ENCODE data around the gene SERINC5. TPM values are rescaled to one million over a fixed set of nuclear protein-coding genes. Genes with fewer than 3 reads are reported as not detected.

SERINC5 gene
- total and polyA plus RNA-seq, 2 experiments from 2014 or later, result 5.4 to 11.7 TPM

- Histone ChIP-seq H3K9me2 (ENCODE audit: insufficient read depth) (no peaks in the 10 kb centered on the region), H3K27me3 (replicated peaks; ENCODE audit: insufficient read depth) (no peaks in the 10 kb centered on the region), H2AFZ (no peak overlapping the region), H4K20me1 (ENCODE audit: insufficient read depth) (no peaks in the 10 kb centered on the region), H3F3A (ENCODE audit: insufficient read depth) (peaks cover 7% of the 10 kb centered on the region; the same call in 1 of the 2 replicates), H3K4me1 (ENCODE audit: insufficient read depth) (no peaks in the 10 kb centered on the region; the same call in 1 of the 2 replicates), H3K79me2 (ENCODE audit: insufficient read depth) (peaks cover 5% of the 10 kb centered on the region; the same call in 1 of the 2 replicates), H3K4me3 (no peak overlapping the region), H3K4me2 (ENCODE audit: unreplicated experiment) (no peak overlapping the region), H3K36me3 (ENCODE audit: low read depth) (no peaks in the 10 kb centered on the region), H3K9ac (no peak overlapping the region), H3K9me3 (ENCODE audit: low read depth) (no peaks in the 10 kb centered on the region), H3K27ac (no peak overlapping the region)
- WGBS, 2 experiments (ENCODE audit: low coverage in 1 of 2, low lambda C conversion rate in 2 of 2, missing lambda C conversion rate in 2 of 2), result 79 to 80% methylated on average over 6 of the region's 6 CpGs
- TF ChIP-seq EZH2 (IDR thresholded peaks at IDR 0.05; ENCODE audit: insufficient read depth, poor library complexity, severe bottlenecking) (no peak), EZH2phosphoT487 (IDR thresholded peaks at IDR 0.05; ENCODE audit: insufficient read depth, low read depth) (no peak)
- DNase-seq, result no peak
- in situ Hi-C loops (cut with MboI), result no loop called here
These were observed 3.8 kb upstream of the SERINC5 start for GRCh38 chr5:80259511-80260203.

- Histone ChIP-seq H3K4me3 (peak overlapping the region; percentile 84), H3K4me1 (ENCODE audit: insufficient read depth) (peaks cover 7% of the 10 kb centered on the region), H4K20me1 (ENCODE audit: insufficient read depth) (no peaks in the 10 kb centered on the region), H3K4me2 (ENCODE audit: unreplicated experiment) (peak overlapping the region; percentile 86), H3K79me2 (ENCODE audit: insufficient read depth) (peaks cover 47% of the 10 kb centered on the region), H2AFZ (peak overlapping the region; percentile 92), H3K9ac (peak overlapping the region; percentile 89), H3K36me3 (ENCODE audit: low read depth) (no peaks in the 10 kb centered on the region), H3K27ac (peak overlapping the region; percentile 85), H3K27me3 (replicated peaks; ENCODE audit: insufficient read depth) (no peaks in the 10 kb centered on the region), H3F3A (ENCODE audit: insufficient read depth) (peaks cover 14% of the 10 kb centered on the region; the same call in 1 of the 2 replicates), H3K9me3 (ENCODE audit: low read depth) (no peaks in the 10 kb centered on the region), H3K9me2 (ENCODE audit: insufficient read depth) (no peaks in the 10 kb centered on the region)
- in situ Hi-C loops (cut with MboI), result no loop called here
- peak; percentile 87 for DNase-seq
- TF ChIP-seq EZH2 (IDR thresholded peaks at IDR 0.05; ENCODE audit: insufficient read depth, poor library complexity, severe bottlenecking) (no peak), EZH2phosphoT487 (IDR thresholded peaks at IDR 0.05; ENCODE audit: insufficient read depth, low read depth) (no peak)
- 0% methylated on average over 16 to 26 of the region's 37 CpGs for WGBS, 2 experiments (ENCODE audit: low coverage in 1 of 2, low lambda C conversion rate in 2 of 2, missing lambda C conversion rate in 2 of 2)
These were observed 427 bp downstream of the SERINC5 start for GRCh38 chr5:80255431-80255810.

DNA sequence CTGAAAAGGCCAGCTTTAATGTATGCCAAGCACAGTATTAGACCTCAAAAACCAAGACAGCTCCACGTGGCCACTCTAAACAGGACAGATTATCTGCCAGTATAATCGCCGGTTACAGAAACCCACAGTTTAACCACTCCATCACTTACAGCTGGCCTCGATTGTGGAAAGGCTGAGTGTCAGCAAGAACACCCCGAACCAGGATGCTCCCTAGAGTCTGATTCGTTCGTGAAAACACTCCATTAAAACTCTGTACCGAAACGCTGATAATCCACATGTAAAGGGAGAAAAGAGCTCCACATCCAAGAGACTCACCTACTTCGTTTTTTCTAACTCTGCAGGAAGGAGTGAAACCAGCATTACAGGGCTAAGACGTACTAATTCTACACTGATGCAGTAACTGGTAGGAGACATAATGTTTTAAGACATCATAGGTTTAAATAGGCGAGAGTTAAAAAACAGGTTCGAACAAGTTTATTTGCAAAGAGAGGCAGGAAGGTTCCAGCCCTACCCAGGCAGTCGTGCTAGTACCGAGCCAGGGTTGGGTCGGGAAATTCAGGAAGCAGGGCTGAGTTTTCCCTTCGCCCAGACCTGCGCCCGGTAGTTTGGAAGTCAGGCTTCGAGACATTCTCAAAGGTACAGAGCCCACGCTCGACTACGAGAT lies 949 bp downstream of the SERINC5 start:
- no peak for TF ChIP-seq EZH2 (IDR thresholded peaks at IDR 0.05; ENCODE audit: insufficient read depth, poor library complexity, severe bottlenecking)
- no peak for TF ChIP-seq EZH2phosphoT487 (IDR thresholded peaks at IDR 0.05; ENCODE audit: insufficient read depth, low read depth)
- in situ Hi-C loops (cut with MboI), result no loop called here
- H3K36me3 ChIP-seq (ENCODE audit: low read depth), result no peaks in the 10 kb centered on the region
- H2AFZ ChIP-seq, result peak overlapping the region; percentile 92
- peak overlapping the region; percentile 85 for H3K27ac ChIP-seq
- H3K4me3 ChIP-seq, result peak overlapping the region; percentile 84
- H3K9ac ChIP-seq, result peak overlapping the region; percentile 89
- peaks cover 53% of the 10 kb centered on the region for H3K79me2 ChIP-seq (ENCODE audit: insufficient read depth)
- peaks cover 7% of the 10 kb centered on the region for H3K4me1 ChIP-seq (ENCODE audit: insufficient read depth)
- peak; percentile 63 for DNase-seq
- H3K9me2 ChIP-seq (ENCODE audit: insufficient read depth), result no peaks in the 10 kb centered on the region
- H3K27me3 ChIP-seq (replicated peaks; ENCODE audit: insufficient read depth), result no peaks in the 10 kb centered on the region
- H4K20me1 ChIP-seq (ENCODE audit: insufficient read depth), result no peaks in the 10 kb centered on the region
- H3K4me2 ChIP-seq (ENCODE audit: unreplicated experiment), result peak overlapping the region; percentile 86
- 1% methylated on average over 23 of the region's 23 CpGs for WGBS, 2 experiments (ENCODE audit: low coverage in 1 of 2, low lambda C conversion rate in 2 of 2, missing lambda C conversion rate in 2 of 2)
- peaks cover 14% of the 10 kb centered on the region; the same call in 1 of the 2 replicates for H3F3A ChIP-seq (ENCODE audit: insufficient read depth)
- no peaks in the 10 kb centered on the region for H3K9me3 ChIP-seq (ENCODE audit: low read depth)

GRCh38 chr5:80251636-80252035 lies 4.2 kb downstream of the SERINC5 start:
- Histone ChIP-seq H4K20me1 (ENCODE audit: insufficient read depth) (no peaks in the 10 kb centered on the region), H3K36me3 (ENCODE audit: low read depth) (no peaks in the 10 kb centered on the region), H3K4me1 (ENCODE audit: insufficient read depth) (peaks cover 21% of the 10 kb centered on the region), H3K4me3 (no peak overlapping the region), H3K4me2 (ENCODE audit: unreplicated experiment) (no peak overlapping the region), H3K79me2 (ENCODE audit: insufficient read depth) (peaks cover 71% of the 10 kb centered on the region), H3K27me3 (replicated peaks; ENCODE audit: insufficient read depth) (no peaks in the 10 kb centered on the region), H3K9me3 (ENCODE audit: low read depth) (no peaks in the 10 kb centered on the region), H2AFZ (no peak overlapping the region), H3K9ac (no peak overlapping the region), H3K9me2 (ENCODE audit: insufficient read depth) (no peaks in the 10 kb centered on the region), H3F3A (ENCODE audit: insufficient read depth) (peaks cover 33% of the 10 kb centered on the region), H3K27ac (no peak overlapping the region)
- TF ChIP-seq EZH2phosphoT487 (IDR thresholded peaks at IDR 0.05; ENCODE audit: insufficient read depth, low read depth) (no peak), EZH2 (IDR thresholded peaks at IDR 0.05; ENCODE audit: insufficient read depth, poor library complexity, severe bottlenecking) (no peak)
- in situ Hi-C loops (cut with MboI), result no loop called here
- DNase-seq, result peak; percentile 76
- WGBS, 2 experiments (ENCODE audit: low coverage in 1 of 2, low lambda C conversion rate in 2 of 2, missing lambda C conversion rate in 2 of 2), result 77 to 79% methylated on average over 8 of the region's 8 CpGs
